MV-4-11 (cell line): ENCODE data around the gene PIMREG.
A peak's percentile ranks its signal among the peaks of the same experiment; 100 is the strongest.

Experiments used
- DNase-seq: peaks from one replicate; lab custom pipeline; 2025; lab: John Stamatoyannopoulos, UW

The PIMREG gene

GRCh38 chr17:6437956-6438355 is 6.3 kb upstream of the PIMREG start:
- DNase-seq, result no peak

DNA sequence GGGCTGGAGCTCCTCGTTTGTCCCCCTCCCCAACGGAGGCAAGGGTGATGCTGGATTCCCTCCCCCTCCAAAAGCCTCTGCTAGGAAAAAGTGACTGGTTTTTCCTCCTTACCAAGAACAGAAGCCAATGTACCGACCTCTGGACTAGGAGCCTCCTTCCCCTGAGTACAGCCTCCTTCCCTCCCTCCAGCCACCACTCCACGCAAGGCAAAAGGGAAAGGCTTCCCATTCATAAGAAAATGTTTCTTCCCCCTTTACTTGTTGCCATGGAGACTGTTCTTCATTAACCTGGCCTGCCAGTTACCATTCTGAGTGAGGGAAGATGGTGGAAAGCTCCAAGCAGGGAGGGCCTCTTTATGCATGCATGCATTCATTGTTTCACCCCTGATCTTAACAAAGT is 4.3 kb upstream of the PIMREG start:
- no peak for DNase-seq

DNA sequence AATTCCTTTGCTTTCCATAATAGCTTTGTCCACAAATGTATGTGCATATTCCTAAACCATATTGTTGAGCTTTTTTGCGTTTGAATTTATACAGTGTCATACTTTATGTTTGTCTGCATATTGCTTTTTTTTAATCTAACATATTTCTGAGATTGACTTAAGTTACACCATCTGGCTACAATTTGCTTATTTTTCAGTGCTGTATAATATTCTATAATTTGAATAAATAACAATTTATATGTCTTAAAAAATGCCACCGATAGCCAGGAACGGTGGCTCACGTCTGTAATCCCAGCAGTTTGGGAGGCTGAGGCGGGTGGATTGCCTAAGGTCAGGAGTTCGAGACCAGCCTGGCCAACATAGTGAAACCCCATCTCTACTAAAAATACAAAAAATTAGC is 1.5 kb upstream of the PIMREG start:
- DNase-seq, result no peak

DNA sequence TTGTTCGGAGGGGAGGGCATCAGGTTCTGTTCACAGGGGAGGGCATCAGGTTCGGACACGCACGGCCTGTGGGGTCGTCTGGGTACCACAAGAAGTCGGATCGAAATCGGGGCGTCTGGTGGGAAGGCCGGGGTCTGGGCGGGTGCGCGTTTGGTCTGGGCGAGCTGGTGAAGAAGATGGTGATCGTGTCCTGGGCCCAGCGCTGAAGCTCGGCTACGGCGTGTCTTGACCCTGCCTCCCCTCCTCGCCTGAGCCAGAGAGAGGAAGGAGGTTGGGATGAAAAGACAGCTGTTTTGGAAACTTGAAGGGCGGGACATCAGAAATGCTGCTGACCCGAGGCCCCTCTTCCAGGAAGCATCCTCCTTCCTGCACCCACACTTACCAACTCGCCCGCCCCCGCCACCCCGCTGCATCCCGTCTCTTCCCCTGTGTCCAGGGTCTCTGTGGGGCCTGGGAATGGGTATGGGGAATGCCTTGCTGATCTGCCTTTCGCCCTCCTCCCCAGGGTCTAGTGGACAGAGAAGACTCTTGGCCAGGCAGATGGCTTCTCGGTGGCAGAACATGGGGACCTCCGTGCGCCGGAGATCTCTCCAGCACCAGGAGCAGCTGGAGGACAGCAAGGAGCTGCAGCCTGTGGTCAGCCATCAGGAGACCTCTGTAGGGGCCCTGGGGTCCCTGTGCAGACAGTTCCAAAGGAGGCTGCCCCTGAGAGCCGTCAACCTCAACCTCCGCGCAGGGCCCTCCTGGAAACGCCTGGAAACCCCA is 498 bp downstream of the PIMREG start:
- no peak for DNase-seq

GRCh38 chr17:6446516-6447100 is 2.4 kb downstream of the PIMREG start:
- DNase-seq, result no peak

DNA sequence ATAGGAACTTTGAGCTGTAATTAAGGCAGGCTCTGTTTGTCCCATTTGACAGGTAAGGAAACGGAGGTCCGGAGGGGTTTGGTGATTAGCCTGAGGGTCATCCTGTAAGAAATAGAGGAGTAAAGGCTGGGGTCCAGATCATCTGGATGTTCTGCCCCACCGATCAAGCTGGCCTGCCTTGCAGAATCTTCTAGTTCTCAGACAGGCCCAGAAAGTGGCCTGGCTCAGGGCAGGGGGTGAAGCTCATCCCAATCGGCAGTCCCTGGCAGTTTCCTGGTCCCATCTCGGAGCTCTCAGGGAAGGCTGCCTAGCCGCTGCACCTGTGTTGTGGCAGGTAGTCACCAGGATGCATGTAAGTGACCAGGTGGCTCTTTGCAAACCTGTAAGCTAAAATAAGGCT is 4.2 kb downstream of the PIMREG start:
- no peak for DNase-seq

GRCh38 chr17:6449307-6449706 is 5.1 kb downstream of the PIMREG start:
- no peak for DNase-seq

- DNase-seq, result peak; percentile 5
Measured at GRCh38 chr17:6450926-6451832, 6.9 kb downstream of the PIMREG start.

GRCh38 chr17:6452471-6453266 is 8.4 kb downstream of the PIMREG start:
- DNase-seq, result no peak

GRCh38 chr17:6453279-6454024 is 9.2 kb downstream of the PIMREG start:
- no peak for DNase-seq

GRCh38 chr17:6454495-6455320 is 10.5 kb downstream of the PIMREG start:
- DNase-seq, result no peak

- DNase-seq, result no peak
Measured at GRCh38 chr17:6455321-6455705, 11.1 kb downstream of the PIMREG start.

DNA sequence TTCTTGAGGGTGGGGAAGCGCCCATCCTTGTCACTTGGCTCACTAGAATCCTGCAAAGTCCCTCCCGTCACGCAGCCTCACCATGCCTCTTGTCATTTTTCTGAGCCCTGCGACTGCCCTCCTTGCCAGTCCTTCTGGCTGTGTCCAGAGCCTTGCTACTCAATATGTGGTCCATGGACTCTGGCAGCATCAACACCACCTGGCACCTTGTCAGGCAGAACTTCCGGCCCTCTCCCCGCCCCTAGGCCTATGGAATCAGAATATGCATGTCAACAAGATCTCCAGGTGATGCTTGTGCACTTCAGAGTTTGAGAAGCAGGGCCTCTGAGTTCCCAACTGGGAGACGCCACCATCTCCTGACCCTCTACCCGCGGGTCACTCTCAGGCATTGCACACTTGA is 12.1 kb downstream of the PIMREG start:
- no peak for DNase-seq

GRCh38 chr17:6456914-6457687 is 12.8 kb downstream of the PIMREG start:
- peak; percentile 4 for DNase-seq

DNA sequence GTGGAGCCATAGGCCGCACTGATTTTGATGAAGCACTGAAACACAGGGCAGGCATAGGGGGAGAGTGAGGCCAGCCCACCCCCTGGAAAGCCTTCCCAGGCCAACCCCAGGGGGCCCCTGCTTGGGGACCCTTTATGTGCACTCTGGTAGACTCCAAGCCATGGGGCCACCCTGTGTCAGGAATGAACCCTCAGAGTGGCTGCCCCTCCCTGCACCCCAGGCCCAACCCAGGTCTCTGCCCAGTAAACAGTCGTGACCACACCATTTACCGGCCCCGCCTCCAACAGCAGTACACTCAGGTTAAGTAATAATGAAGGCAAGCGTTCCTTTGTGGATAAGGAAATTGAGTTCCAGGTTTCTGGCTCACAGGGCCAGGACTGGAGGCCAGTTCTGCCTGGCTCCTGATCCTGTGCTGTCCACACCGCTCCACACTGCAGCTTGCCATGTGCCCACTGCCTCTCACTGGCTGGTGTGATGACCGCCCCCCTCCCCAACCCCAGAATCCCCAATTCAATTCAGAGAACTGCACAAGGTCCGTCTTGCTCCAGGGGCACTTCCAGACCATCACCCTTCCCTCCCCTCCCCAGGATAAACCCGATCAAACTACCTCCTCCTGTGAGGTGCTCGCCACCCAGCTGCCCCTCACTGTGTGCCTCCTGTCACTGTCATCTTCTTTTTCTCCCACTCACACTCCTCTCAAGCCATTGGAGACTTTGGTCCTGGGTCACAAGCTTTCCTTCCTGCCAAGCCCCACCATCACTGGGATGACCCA is 13.6 kb downstream of the PIMREG start:
- no peak for DNase-seq

- no peak for DNase-seq
Measured at GRCh38 chr17:6458460-6458950, 14.2 kb downstream of the PIMREG start.

GRCh38 chr17:6460531-6461161 is 16.4 kb downstream of the PIMREG start:
- no peak for DNase-seq

DNA sequence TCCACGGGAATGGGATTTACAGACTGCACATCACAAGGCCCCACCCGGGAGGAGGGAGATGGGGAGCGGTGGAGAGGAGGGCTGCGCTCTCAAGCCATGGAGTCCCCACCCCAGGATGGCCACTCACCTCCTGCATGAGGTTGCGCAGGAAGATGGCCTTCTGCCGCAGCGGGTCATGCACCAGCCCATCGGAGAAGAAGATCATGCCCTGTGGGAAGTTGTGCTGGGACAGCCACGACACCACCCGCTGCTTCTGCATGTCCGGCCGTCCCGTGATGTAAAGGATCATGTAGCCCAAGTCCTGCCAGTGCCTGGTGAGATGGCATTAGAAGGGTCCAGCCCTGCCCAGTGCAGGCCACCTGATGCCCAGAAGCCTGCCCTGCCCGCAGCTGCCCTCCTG is 17.0 kb downstream of the PIMREG start:
- DNase-seq, result no peak
